Fibroblast of pulmonary artery (primary cell): ENCODE measurements around the gene TIMP1.

ENCODE experiments used
- DNase-seq: peaks from one replicate; pipeline ENCODE4 v3.0.0-alpha.2; 2010; ENCODE audit warnings: low read depth
- H3K4me3 ChIP-seq: replicated peaks from 2 replicates; pipeline ENCODE4 v1.5.1; 2011; ENCODE audit warnings: low read depth, mild to moderate bottlenecking, control low read depth, low read length, moderate library complexity
- CTCF ChIP-seq: IDR thresholded peaks from 2 replicates; pipeline ENCODE4 v1.5.1; 2011; ENCODE audit warnings: mild to moderate bottlenecking, control low read depth, low read length, inconsistent platforms; ENCODE audit errors: missing control alignments

The TIMP1 gene

GRCh38 chrX:47573341-47574075 lies 8.7 kb upstream of the TIMP1 start:
- peak overlapping the region; percentile 25 for H3K4me3 ChIP-seq
- no peak for TF ChIP-seq CTCF
- peak; percentile 84 for DNase-seq

- DNase-seq, result no peak
- TF ChIP-seq CTCF, result no peak
- peak overlapping the region; percentile 25 for H3K4me3 ChIP-seq
Measured at GRCh38 chrX:47574076-47574546, 8.1 kb upstream of the TIMP1 start.

- H3K4me3 ChIP-seq, result peak overlapping the region; percentile 17
- no peak for TF ChIP-seq CTCF
- no peak for DNase-seq
Measured at GRCh38 chrX:47574547-47575301, 7.5 kb upstream of the TIMP1 start.

GRCh38 chrX:47576021-47576898 lies 6.0 kb upstream of the TIMP1 start:
- no peak for DNase-seq
- no peak for TF ChIP-seq CTCF
- no peak overlapping the region for H3K4me3 ChIP-seq

GRCh38 chrX:47577424-47577823 lies 4.8 kb upstream of the TIMP1 start:
- H3K4me3 ChIP-seq, result no peak overlapping the region
- peak; percentile 42 for DNase-seq
- TF ChIP-seq CTCF, result no peak

GRCh38 chrX:47577901-47578300 lies 4.3 kb upstream of the TIMP1 start:
- no peak for DNase-seq
- no peak for TF ChIP-seq CTCF
- H3K4me3 ChIP-seq, result no peak overlapping the region
